NCI-H1436 (cell line): Measurements from ENCODE around the gene MRPL39.

Experiments
- DNase-seq: peaks from one replicate; lab custom pipeline; 2025; lab: John Stamatoyannopoulos, UW

MRPL39 gene

GRCh38 chr21:25568246-25568645 lies 39.0 kb downstream of the MRPL39 start:
- DNase-seq = no peak

- no peak for DNase-seq
Measured at GRCh38 chr21:25567472-25567871, 39.8 kb downstream of the MRPL39 start.

GRCh38 chr21:25566645-25567044 lies 40.6 kb downstream of the MRPL39 start:
- DNase-seq = no peak

- no peak for DNase-seq
Measured at GRCh38 chr21:25565272-25566211, 41.7 kb downstream of the MRPL39 start.

GRCh38 chr21:25564349-25564948 lies 42.8 kb downstream of the MRPL39 start:
- DNase-seq = no peak

- DNase-seq = no peak
Measured at GRCh38 chr21:25563361-25564116, 43.7 kb downstream of the MRPL39 start.

GRCh38 chr21:25562660-25563059 lies 44.6 kb downstream of the MRPL39 start:
- no peak for DNase-seq

GRCh38 chr21:25561668-25562641 lies 45.3 kb downstream of the MRPL39 start:
- no peak for DNase-seq

- DNase-seq = no peak
Measured at GRCh38 chr21:25560891-25561290, 46.4 kb downstream of the MRPL39 start.

GRCh38 chr21:25560271-25560685 lies 47.0 kb downstream of the MRPL39 start:
- DNase-seq = no peak

- no peak for DNase-seq
Measured at GRCh38 chr21:25559746-25560145, 47.5 kb downstream of the MRPL39 start.

GRCh38 chr21:25558123-25558522 lies 49.2 kb downstream of the MRPL39 start:
- DNase-seq = no peak

- DNase-seq = no peak
Measured at GRCh38 chr21:25557180-25557579, 50.1 kb downstream of the MRPL39 start.

GRCh38 chr21:25556091-25556490 lies 51.2 kb downstream of the MRPL39 start:
- no peak for DNase-seq

- DNase-seq = no peak
Measured at GRCh38 chr21:25555492-25555891, 51.8 kb downstream of the MRPL39 start.

GRCh38 chr21:25552856-25553255 lies 54.4 kb downstream of the MRPL39 start:
- DNase-seq = no peak

GRCh38 chr21:25551569-25551968 lies 55.7 kb downstream of the MRPL39 start:
- DNase-seq = no peak

GRCh38 chr21:25550352-25551120 lies 56.7 kb downstream of the MRPL39 start:
- no peak for DNase-seq

- DNase-seq = no peak
Measured at GRCh38 chr21:25541042-25541441, 66.2 kb downstream of the MRPL39 start.

- DNase-seq = no peak
Measured at GRCh38 chr21:25539606-25540005, 67.7 kb downstream of the MRPL39 start.

GRCh38 chr21:25537174-25537573 lies 70.1 kb downstream of the MRPL39 start:
- no peak for DNase-seq
